ENCODE data around the gene HEATR5A. TPM values are rescaled to one million over a fixed set of nuclear protein-coding genes. Genes with fewer than 3 reads are reported as not detected.

The HEATR5A gene
- total RNA-seq, 3 donors from 2014 or later (not counting 1 experiment from before 2014, with no cell fraction given): 12.1 to 23.9 (median 15.1) TPM

GRCh38 chr14:31391473-31391872 lies 28.9 kb downstream of the HEATR5A start:
- no peak for DNase-seq
- 87% methylated on average over 2 of the region's 3 CpGs for WGBS (ENCODE audit: insufficient coverage)
- H3K4me3 Mint-ChIP-seq: no peak overlapping the region

GRCh38 chr14:31389946-31390345 lies 30.4 kb downstream of the HEATR5A start:
- no peak overlapping the region for H3K4me3 Mint-ChIP-seq
- H3K9me3 ChIP-seq (ENCODE audit: control insufficient read depth, insufficient read depth, low read length): no peaks in the 10 kb centered on the region
- H3K27ac Mint-ChIP-seq: no peak overlapping the region
- H3K4me1 Mint-ChIP-seq: no peaks in the 10 kb centered on the region
- no peak for TF ChIP-seq CTCF (IDR thresholded peaks at IDR 0.05)
- ATAC-seq (no peak), DNase-seq (no peak)
- no peaks in the 10 kb centered on the region for H3K4me1 ChIP-seq (ENCODE audit: control insufficient read depth, insufficient read depth, low read length)
- H3K27me3 ChIP-seq (ENCODE audit: control insufficient read depth, insufficient read depth, low read length): no peaks in the 10 kb centered on the region
- no peak overlapping the region for H3K27ac ChIP-seq (ENCODE audit: low read length)
- H3K36me3 Mint-ChIP-seq: no peaks in the 10 kb centered on the region
- no peaks in the 10 kb centered on the region for H3K27me3 Mint-ChIP-seq (ENCODE audit: low read depth in 2 of 2)
- no peak overlapping the region for H3K4me3 ChIP-seq (ENCODE audit: low read length)
- H3K9me3 Mint-ChIP-seq: no peaks in the 10 kb centered on the region
- intact Hi-C loops (cut with micrococcal nuclease): no loop called here
- H3K36me3 ChIP-seq (ENCODE audit: control insufficient read depth, insufficient read depth, low read length): peaks cover 5% of the 10 kb centered on the region
- 96% methylated on average over 2 of the region's 2 CpGs for WGBS (ENCODE audit: insufficient coverage)

More at GRCh38 chr14:31391473-31391872, 28.9 kb downstream of the HEATR5A start:
- H3K27me3 Mint-ChIP-seq (ENCODE audit: low read depth in 2 of 2): no peaks in the 10 kb centered on the region
- no peaks in the 10 kb centered on the region for H3K36me3 Mint-ChIP-seq
- H3K4me1 Mint-ChIP-seq: no peaks in the 10 kb centered on the region
- H3K9me3 Mint-ChIP-seq: no peaks in the 10 kb centered on the region
- no peak overlapping the region for H3K27ac ChIP-seq (ENCODE audit: low read length)
- H3K4me1 ChIP-seq (ENCODE audit: control insufficient read depth, insufficient read depth, low read length): no peaks in the 10 kb centered on the region
- no peak overlapping the region for H3K4me3 ChIP-seq (ENCODE audit: low read length)
- H3K9me3 ChIP-seq (ENCODE audit: control insufficient read depth, insufficient read depth, low read length): no peaks in the 10 kb centered on the region
- no peaks in the 10 kb centered on the region for H3K27me3 ChIP-seq (ENCODE audit: control insufficient read depth, insufficient read depth, low read length)
- ATAC-seq: no peak
- intact Hi-C loops (cut with micrococcal nuclease): no loop called here
- H3K27ac Mint-ChIP-seq: no peak overlapping the region
- no peak for TF ChIP-seq CTCF (IDR thresholded peaks at IDR 0.05)
- H3K36me3 ChIP-seq (ENCODE audit: control insufficient read depth, insufficient read depth, low read length): peaks cover 6% of the 10 kb centered on the region

GRCh38 chr14:31388687-31389413 lies 31.5 kb downstream of the HEATR5A start:
- no peaks in the 10 kb centered on the region for H3K4me1 Mint-ChIP-seq
- intact Hi-C loops (cut with micrococcal nuclease): no loop called here
- TF ChIP-seq CTCF (IDR thresholded peaks at IDR 0.05): no peak
- H3K27ac Mint-ChIP-seq: no peak overlapping the region
- Histone ChIP-seq H3K27me3 (ENCODE audit: control insufficient read depth, insufficient read depth, low read length) (no peaks in the 10 kb centered on the region), H3K9me3 (ENCODE audit: control insufficient read depth, insufficient read depth, low read length) (no peaks in the 10 kb centered on the region), H3K4me3 (ENCODE audit: low read length) (no peak overlapping the region), H3K27ac (ENCODE audit: low read length) (no peak overlapping the region), H3K4me1 (ENCODE audit: control insufficient read depth, insufficient read depth, low read length) (no peaks in the 10 kb centered on the region), H3K36me3 (ENCODE audit: control insufficient read depth, insufficient read depth, low read length) (peaks cover 5% of the 10 kb centered on the region)
- 71% methylated on average over 4 of the region's 5 CpGs for WGBS (ENCODE audit: insufficient coverage)
- no peak for ATAC-seq
- no peak overlapping the region for H3K4me3 Mint-ChIP-seq
- DNase-seq: no peak
- no peaks in the 10 kb centered on the region for H3K27me3 Mint-ChIP-seq (ENCODE audit: low read depth in 2 of 2)
- no peaks in the 10 kb centered on the region for H3K36me3 Mint-ChIP-seq
- no peaks in the 10 kb centered on the region for H3K9me3 Mint-ChIP-seq

- ATAC-seq: no peak
- H3K36me3 Mint-ChIP-seq: no peaks in the 10 kb centered on the region
Observed at GRCh38 chr14:31387091-31387490, 33.3 kb downstream of the HEATR5A start.

More at GRCh38 chr14:31387091-31387490, 33.3 kb downstream of the HEATR5A start:
- 97% methylated on average over 7 of the region's 7 CpGs for WGBS (ENCODE audit: insufficient coverage)
- TF ChIP-seq CTCF (IDR thresholded peaks at IDR 0.05): no peak
- intact Hi-C loops (cut with micrococcal nuclease): no loop called here
- no peaks in the 10 kb centered on the region for H3K4me1 ChIP-seq (ENCODE audit: control insufficient read depth, insufficient read depth, low read length)
- Mint-ChIP-seq H3K27ac (no peak overlapping the region), H3K4me1 (no peaks in the 10 kb centered on the region), H3K27me3 (ENCODE audit: low read depth in 2 of 2) (no peaks in the 10 kb centered on the region), H3K9me3 (no peaks in the 10 kb centered on the region), H3K4me3 (no peak overlapping the region)
- H3K36me3 ChIP-seq (ENCODE audit: control insufficient read depth, insufficient read depth, low read length): peaks cover 9% of the 10 kb centered on the region
- no peak overlapping the region for H3K4me3 ChIP-seq (ENCODE audit: low read length)
- DNase-seq: no peak
- H3K27me3 ChIP-seq (ENCODE audit: control insufficient read depth, insufficient read depth, low read length): no peaks in the 10 kb centered on the region
- H3K9me3 ChIP-seq (ENCODE audit: control insufficient read depth, insufficient read depth, low read length): no peaks in the 10 kb centered on the region
- no peak overlapping the region for H3K27ac ChIP-seq (ENCODE audit: low read length)
